ENCODE measurements around the gene SLC33A1. TPM values are rescaled to one million over a fixed set of nuclear protein-coding genes. Genes with fewer than 3 reads are reported as not detected.
A peak's percentile ranks its signal among the peaks of the same experiment; 100 is the strongest.

The SLC33A1 gene
- total and polyA plus RNA-seq, 2 of the 13 experiments (the other 11 are each of a cell fraction or from before 2014, with no cell fraction given), result 20.0 to 32.1 TPM

DNA sequence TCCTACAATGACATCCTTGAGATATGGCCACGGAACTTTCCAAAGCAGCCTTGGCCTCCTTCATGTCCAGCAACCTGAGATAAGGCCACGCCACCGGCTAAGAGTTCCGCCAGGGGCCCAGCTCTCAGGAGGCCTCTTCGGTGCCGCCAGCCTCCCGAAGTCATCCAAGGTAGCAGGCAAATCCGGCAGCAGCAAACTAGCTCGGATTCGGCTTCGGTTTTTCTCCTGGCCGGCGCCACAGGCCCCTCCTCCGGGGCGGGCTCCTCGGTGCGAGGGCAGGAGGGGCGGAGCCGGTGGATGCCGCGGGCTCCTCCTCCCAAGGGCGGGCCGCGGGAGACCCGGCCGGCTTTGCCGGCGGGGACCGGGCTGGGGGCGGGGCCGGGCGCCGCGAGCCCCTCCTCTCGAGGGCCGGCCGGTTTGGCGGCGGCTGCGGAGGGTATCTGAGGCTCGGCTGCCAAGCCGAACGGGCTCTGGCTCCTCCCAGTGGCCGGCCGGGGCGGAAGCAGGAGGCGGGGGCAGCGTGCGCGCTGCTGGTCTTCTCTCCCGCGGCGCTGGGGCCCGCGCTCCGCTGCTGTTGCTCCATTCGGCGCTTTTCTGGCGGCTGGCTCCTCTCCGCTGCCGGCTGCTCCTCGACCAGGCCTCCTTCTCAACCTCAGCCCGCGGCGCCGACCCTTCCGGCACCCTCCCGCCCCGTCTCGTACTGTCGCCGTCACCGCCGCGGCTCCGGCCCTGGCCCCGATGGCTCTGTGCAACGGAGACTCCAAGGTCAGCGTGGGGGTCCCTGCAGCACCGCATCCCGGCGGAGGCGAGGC is 16.1 kb upstream of the SLC33A1 start, which contains the start of gene GMPS (continued):
- TF ChIP-seq ZNF558 (CRISPR knock-in tag; IDR thresholded peaks at IDR 0.05; ENCODE audit: borderline replicate concordance), result peak; percentile 55; the same call in 1 of the 2 replicates
- TF ChIP-seq ZBED4 (CRISPR knock-in tag; IDR thresholded peaks at IDR 0.05; ENCODE audit: borderline replicate concordance), result no peak
- TF ChIP-seq TMF1 (CRISPR knock-in tag; IDR thresholded peaks at IDR 0.05; ENCODE audit: low read depth), result no peak
- TF ChIP-seq ZNF598 (CRISPR knock-in tag; IDR thresholded peaks at IDR 0.05; ENCODE audit: borderline replicate concordance), result no peak
- TF ChIP-seq, protein P1, sequence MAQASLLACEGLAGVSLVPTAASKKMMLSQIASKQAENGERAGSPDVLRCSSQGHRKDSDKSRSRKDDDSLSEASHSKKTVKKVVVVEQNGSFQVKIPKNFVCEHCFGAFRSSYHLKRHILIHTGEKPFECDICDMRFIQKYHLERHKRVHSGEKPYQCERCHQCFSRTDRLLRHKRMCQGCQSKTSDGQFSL (CRISPR knock-in tag; IDR thresholded peaks at IDR 0.05), result no peak
- no peak for TF ChIP-seq MAF1 (CRISPR knock-in tag; IDR thresholded peaks at IDR 0.05; ENCODE audit: borderline replicate concordance)
- no peak for TF ChIP-seq PREB (CRISPR knock-in tag; IDR thresholded peaks at IDR 0.05)
- no peak for TF ChIP-seq CSRNP1 (CRISPR knock-in tag; IDR thresholded peaks at IDR 0.05)
- TF ChIP-seq, protein P2, sequence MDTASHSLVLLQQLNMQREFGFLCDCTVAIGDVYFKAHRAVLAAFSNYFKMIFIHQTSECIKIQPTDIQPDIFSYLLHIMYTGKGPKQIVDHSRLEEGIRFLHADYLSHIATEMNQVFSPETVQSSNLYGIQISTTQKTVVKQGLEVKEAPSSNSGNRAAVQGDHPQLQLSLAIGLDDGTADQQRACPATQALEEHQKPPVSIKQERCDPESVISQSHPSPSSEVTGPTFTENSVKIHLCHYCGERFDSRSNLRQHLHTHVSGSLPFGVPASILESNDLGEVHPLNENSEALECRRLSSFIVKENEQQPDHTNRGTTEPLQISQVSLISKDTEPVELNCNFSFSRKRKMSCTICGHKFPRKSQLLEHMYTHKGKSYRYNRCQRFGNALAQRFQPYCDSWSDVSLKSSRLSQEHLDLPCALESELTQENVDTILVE (CRISPR knock-in tag; IDR thresholded peaks at IDR 0.05), result peak; percentile 69; the same call in 1 of the 2 replicates
- no peak for TF ChIP-seq MLLT10 (CRISPR knock-in tag; IDR thresholded peaks at IDR 0.05)
- peak; percentile 30; the same call in 1 of the 2 replicates for TF ChIP-seq YEATS2 (CRISPR knock-in tag; IDR thresholded peaks at IDR 0.05; ENCODE audit: borderline replicate concordance)
- TF ChIP-seq ZNF501 (CRISPR knock-in tag; IDR thresholded peaks at IDR 0.05), result peak; percentile 68
- peak; percentile 16; the same call in 1 of the 2 replicates for TF ChIP-seq ARNT2 (CRISPR knock-in tag; IDR thresholded peaks at IDR 0.05; ENCODE audit: low read depth)
- TF ChIP-seq ZNF543 (CRISPR knock-in tag; IDR thresholded peaks at IDR 0.05), result 0 out of 2 replicates have a peak, but pooled peaks have one; percentile 35
- TF ChIP-seq AKAP8 (CRISPR knock-in tag; IDR thresholded peaks at IDR 0.05), result no peak
- TF ChIP-seq, protein P3, sequence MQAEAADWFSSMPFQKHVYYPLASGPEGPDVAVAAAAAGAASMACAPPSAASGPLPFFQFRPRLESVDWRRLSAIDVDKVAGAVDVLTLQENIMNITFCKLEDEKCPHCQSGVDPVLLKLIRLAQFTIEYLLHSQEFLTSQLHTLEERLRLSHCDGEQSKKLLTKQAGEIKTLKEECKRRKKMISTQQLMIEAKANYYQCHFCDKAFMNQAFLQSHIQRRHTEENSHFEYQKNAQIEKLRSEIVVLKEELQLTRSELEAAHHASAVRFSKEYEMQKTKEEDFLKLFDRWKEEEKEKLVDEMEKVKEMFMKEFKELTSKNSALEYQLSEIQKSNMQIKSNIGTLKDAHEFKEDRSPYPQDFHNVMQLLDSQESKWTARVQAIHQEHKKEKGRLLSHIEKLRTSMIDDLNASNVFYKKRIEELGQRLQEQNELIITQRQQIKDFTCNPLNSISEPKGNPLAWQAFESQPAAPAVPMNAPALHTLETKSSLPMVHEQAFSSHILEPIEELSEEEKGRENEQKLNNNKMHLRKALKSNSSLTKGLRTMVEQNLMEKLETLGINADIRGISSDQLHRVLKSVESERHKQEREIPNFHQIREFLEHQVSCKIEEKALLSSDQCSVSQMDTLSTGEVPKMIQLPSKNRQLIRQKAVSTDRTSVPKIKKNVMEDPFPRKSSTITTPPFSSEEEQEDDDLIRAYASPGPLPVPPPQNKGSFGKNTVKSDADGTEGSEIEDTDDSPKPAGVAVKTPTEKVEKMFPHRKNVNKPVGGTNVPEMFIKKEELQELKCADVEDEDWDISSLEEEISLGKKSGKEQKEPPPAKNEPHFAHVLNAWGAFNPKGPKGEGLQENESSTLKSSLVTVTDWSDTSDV (CRISPR knock-in tag; IDR thresholded peaks at IDR 0.05), result no peak
- no peak for TF ChIP-seq PAF1 (CRISPR knock-in tag; IDR thresholded peaks at IDR 0.05)
- no peak for TF ChIP-seq IRF2 (CRISPR knock-in tag; IDR thresholded peaks at IDR 0.05)
